ENCODE data around the gene GNAO1.

Gene GNAO1

DNA sequence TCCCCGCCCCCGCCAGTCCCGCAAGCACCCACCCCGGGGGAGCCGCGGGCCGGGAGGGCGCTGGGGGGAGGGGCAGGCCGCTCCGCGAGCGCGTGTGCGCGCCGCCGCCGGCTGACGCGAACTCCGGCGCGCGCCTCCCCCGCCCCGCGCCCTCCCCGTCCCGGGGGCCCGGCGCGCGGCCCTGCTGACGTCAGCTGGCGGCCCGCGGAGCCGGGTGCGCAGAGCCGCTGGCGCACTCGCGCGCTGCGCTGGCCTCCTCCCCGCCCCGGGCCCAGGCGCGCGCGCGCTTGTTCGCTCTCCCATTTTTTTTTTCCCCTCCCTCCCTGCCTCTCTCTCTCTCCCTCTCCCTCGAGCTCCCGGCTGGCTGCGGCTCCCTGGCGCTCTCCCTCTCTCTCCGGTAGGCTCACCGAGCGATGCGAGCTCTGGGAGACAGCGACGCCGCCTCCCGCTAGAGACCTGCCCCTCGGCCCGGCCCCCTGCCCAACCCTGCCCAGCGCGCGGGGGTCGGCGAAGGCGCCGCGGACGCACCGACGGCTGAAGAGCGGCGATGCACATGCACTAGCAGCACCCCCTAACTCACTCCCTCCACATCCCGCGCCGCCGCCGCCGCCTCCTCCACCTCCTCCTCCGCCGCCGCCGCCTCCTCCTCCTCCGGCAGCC, at the start of gene GNAO1:
GNAO1 (plus strand) TSS at position 334 of the 660 bp plus-strand sequence. CDS start 747 bp downstream, outside the sequence.
- DNase-seq (ENCODE audit: low read depth), result peak; percentile 41

DNA sequence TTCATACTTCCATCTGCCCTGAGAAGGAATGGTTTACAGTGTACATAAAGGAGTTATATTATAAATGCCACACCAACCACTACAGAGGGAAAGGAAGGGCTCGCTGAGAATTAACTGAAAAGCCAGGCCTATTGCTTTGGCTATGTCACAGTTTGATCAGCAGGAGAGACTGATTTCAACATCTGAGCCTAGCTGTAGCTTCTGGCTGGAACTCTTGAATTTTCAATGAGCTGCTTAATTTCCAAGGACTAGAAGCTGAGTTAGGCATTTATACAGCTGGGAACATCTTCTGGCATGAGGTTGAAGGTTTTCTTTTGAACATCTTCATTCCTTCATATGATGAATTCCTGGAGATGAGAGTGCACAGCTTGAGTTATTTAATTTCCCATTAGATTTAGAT, 47.6 kb upstream of the GNAO1 start:
- DNase-seq (ENCODE audit: low read depth), result no peak

DNA sequence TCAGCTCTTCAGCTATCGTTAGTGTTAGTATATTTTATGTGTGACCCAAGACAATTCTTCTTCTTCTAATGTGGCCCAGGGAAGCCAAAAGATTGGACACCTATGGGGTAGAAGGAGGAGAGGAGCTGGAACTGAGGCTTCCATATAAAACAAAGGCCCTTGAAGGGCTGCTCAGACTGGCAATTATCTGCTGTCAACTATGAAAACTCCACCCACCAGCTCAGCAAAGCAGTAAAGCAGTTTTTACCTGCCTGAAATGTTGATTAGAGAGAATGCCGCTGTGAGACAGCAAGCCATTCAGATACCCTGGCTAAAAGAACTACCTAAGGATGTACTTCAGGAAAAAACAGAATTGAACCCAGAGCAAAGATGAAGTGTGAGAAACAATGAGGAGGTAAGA, 45.9 kb upstream of the GNAO1 start:
- no peak for DNase-seq (ENCODE audit: low read depth)

DNA sequence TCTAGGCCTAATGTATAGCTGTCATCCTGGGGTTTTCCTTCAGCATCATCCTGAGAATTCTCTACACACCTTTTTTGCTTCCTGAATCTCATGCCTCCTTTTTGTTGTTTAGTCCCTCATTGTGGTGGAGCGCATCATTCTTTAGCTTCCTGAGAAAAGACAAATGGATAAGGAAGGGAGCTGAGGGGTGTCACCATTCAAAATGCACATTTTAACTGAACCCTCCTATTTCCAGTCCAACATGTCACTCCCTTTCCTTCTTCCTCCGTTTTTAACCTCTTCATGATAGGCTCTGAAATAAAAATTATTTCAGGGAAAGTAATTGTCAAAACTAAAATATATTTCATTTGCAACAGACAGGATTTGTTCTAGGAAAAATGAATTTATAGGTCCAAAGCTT, 39.7 kb upstream of the GNAO1 start:
- DNase-seq (ENCODE audit: low read depth), result no peak

- no peak for DNase-seq (ENCODE audit: low read depth)
Measured at GRCh38 chr16:56161658-56162057, 29.6 kb upstream of the GNAO1 start.

GRCh38 chr16:56163089-56163488, 28.2 kb upstream of the GNAO1 start:
- DNase-seq (ENCODE audit: low read depth), result no peak

DNA sequence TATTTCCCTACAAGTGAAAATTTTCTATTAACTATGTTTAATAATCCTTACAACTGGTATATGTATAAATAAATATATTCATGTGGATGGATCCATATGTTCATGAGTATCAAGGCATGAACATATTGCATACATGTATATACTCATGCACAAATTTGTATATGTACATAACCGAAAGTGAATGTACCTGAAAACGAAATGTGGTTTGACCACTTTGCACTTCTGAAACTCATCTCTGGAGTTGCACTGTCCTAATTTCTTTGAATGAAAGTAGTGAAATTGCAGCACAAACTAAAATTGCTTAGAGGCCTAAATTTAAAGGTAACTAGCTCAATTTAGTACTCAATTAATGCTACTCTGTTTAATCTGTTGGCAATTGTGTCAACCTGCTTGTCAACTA, 27.4 kb upstream of the GNAO1 start:
- no peak for DNase-seq (ENCODE audit: low read depth)

DNA sequence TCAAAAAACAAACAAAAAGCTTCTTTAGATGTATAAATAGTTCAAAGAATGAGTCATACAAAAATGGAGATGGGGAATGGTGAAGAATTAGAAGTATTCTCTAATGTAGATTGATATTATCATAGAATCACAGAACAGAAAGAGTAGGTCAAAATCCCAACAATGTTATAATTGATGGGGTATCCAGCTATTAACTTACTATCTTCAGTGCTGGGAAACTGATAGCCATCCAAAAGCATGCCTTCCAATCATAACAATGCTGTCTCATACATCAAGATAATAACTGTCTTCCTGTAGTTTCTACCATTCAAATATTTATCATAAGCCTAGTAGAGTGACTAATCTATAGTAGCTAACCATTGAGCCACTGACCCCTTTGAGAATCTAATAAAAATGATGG, 26.7 kb upstream of the GNAO1 start:
- no peak for DNase-seq (ENCODE audit: low read depth)

DNA sequence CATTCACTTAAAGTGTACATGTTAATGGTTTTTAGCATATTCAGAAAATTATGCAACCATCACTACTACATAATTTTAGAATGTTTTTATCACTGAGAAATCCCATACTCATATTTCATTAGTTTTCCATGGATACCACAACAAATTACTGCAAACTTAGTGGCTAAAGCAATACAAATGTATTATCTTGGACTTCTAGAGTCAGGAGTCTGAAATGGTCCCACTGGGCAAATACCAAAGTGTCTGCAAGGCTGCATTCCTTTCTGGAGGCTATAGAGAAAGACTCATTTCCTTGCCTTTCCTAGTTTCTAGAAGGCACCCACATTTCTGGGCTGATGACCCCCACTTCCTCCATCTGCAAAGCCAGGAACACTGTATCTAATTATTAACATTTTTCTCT, 16.9 kb upstream of the GNAO1 start:
- DNase-seq (ENCODE audit: low read depth), result no peak

DNA sequence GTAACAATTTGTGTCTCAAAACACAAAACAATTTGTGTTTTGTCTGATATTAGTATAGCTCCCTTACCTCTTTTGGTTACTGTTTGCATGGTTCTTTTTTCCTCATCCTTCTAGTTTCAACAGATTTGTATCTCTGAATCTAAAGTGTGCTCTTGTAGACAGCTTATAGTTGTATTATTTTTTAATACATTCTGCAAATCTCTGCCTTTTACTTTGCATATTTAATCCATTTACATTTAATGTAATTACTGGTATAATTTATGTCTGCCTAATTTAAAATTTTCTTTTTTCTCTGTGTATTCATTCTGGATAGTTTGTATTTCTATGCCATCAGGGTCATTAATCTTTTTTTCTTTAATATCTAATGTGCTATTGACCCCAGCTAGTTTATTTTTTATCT, 9.9 kb upstream of the GNAO1 start:
- DNase-seq (ENCODE audit: low read depth), result no peak

DNA sequence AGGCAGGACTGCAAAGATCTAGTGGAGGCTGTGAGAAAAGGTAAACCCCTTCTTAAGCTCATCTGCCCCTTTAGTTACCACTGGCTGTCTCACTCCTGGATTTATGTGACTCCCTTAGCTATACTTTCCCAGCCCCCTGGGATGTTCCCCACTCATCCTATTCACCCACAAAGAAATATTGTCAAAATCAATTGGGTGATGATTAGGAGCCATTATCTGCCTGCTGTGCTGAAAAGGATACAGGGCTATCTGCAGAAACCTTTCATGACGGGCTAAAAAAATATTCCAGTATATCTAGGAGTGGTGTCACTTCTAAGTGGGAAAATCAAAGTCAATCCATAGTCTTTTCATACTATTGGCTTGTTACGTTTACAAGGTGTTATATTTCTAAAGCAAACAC, 8.0 kb upstream of the GNAO1 start:
- no peak for DNase-seq (ENCODE audit: low read depth)

GRCh38 chr16:56190048-56190676, 1.1 kb upstream of the GNAO1 start:
- DNase-seq (ENCODE audit: low read depth), result no peak

DNA sequence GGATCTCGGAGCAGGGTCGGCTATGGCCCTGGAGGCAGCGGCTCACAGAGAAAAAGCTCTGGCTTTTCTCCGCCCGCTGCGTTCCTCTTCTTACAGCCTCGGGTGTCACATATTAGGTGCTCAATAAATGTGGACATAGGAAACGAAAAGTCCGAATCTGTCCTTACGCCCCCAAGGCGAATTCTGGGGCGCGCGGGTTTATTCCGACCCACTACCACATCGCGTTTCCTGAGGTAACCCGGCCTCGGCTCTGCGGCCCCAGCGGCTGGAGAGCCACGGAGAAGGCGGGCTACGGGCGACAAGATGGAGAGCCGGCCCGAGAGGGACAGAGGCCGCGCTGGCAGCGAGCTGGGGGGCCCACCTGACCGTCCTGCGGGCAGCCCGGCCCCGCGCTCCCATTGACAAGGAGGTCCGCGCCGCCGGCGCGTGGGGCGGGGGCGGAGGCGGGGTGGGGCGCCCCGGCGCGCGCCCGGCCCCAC, 573 bp upstream of the GNAO1 start:
- no peak for DNase-seq (ENCODE audit: low read depth)

- no peak for DNase-seq (ENCODE audit: low read depth)
Measured at GRCh38 chr16:56191835-56192634, 746 bp downstream of the GNAO1 start.

DNA sequence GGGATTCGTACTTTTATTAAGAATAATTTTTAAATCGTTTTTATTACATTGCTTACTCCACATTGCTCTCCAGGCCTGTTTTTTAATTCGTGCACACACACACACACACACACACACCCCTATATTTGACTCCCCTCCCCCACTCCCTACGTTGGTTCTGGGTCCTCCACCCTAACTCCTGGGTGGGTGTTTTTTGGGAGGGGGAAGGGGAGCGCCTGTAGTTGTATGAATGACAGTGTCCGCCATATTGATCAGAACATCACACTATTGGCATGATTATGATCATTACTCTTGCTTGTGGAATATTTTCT, 1.3 kb downstream of the GNAO1 start:
- DNase-seq (ENCODE audit: low read depth), result no peak

DNA sequence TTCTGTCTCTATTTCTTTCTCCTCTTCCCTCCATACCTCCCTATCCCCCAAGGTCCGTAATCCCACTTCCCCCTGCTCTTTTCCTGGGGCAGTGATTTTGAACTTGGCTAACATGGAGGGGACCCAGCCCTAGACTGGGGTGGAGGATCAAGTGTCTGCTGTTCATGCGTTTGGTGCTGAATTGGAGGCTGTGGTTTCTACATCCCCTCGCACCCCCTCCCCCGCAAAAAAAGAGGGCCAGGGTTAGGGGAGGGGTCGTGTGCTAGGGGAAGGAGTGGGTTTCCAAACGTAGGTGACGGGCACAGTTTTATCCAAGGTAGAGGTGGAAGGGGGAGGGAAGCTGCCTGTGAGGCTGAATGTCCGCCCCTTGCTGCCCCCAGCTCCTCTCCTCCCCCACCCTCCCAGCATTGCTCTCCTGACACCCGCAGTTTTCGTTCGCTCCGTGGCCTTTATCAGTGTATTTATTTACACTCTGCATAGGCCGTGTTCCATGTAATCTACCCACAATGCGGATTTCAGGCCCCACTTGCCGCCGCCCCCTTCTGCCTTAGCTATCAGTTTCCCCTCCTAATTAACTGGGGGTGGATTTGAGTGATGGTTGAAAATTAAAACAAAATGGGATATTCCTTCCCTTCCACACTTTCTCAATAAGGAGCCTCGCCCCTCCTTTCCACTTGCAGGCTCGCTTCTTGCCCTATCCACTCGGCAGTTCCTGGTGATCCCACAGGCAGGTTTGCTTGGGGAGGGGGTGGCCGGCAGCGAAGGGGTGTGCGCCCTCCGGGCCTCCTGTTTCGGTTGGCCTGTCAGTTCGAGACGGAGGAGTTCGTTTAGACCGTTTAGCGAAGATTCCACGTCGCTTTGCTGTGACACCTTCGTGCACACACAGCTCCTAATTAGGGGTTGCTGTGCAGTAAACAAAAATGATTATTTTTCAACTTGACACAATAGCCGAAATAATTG, 2.0 kb downstream of the GNAO1 start:
- no peak for DNase-seq (ENCODE audit: low read depth)

DNA sequence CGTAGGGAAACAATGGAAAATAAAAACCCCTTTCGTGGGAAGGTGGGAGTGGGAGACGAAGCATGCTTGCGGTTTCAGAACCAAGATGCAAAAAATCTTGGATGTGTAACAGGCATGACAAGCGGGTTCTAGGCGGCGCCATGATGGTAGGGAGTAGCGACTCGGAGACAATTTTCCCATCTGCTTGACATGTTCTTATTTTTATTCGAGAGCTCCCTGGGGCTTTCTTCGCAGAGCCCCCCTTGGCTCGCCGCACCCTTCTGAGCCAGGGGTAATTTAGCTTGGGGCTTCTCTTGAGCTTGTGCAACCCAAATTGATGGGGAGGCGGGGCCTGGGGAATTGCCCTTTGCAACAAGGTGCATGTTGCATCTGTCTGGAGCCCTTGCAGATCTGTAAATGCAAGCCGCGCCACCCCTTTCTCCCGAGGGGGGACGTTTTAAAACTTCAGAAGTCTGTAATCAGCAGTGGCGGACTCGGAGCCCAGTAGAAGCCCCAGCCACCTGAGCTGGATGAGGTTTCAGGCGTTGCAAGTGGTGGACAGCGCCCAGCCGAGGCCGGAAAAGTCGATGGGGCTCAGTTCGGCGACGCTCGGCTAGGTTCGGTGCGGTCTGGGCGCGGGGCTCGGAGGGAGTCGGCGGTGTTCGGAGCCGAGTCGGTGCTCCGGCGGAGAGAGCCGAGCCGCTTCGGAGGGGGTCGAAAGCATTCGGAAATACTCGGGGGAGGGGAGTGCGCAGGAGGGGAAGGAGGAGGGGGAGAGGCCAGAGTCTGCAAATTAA, 2.9 kb downstream of the GNAO1 start:
- no peak for DNase-seq (ENCODE audit: low read depth)

DNA sequence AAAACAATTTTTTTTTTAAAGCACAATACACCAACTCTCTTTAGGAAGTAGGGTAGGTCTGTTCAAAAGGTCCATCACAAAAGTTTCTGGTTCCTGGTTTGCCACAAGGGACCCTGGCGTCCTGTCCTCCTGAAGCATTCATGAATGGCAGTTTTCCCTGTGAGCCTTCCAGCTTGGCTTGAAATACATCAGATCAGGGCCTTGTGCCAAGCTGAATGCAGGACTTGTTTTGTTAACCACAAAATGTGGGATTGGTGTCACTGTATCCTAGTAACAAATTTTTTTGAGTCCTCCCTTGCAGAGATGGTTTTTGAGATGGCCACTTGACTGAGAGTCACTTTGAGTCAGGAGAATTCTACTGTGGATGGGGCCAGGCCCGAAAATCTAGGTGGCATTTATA, 3.9 kb downstream of the GNAO1 start:
- DNase-seq (ENCODE audit: low read depth), result no peak

DNA sequence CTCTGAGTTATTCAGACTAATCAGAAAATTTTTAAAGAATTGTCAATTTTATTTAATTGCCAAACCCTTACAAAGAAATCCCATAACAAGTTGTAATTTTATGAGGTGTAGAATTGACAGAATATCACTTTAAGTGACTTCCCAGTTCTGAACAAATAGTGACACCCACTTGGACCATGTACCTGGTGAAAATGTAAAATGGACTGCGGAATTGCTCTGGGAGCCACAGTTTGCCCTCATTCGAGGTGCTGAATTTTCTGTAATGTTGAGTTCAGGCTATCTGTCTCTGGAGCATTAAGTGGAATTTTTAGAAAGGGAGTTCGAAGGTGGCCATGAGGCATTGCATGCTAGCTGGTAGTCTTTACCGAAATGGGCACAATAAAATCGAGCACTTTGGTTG, 5.1 kb downstream of the GNAO1 start:
- DNase-seq (ENCODE audit: low read depth), result no peak

- DNase-seq (ENCODE audit: low read depth), result no peak
Measured at GRCh38 chr16:56197192-56197992, 6.1 kb downstream of the GNAO1 start.
